Muscle layer of duodenum (tissue), 2 donors: ENCODE results near the gene SERPINA3.
A peak's percentile ranks its signal among the peaks of the same experiment; 100 is the strongest.

ENCODE experiments used
- H3K27ac ChIP-seq: one replicate; pipeline ENCODE4 v1.7.0; 2013; ENCODE audit warnings: mild to moderate bottlenecking, low read length
- H3K27me3 ChIP-seq: one replicate; pipeline ENCODE4 v1.7.0; 2013; ENCODE audit warnings: low read depth, mild to moderate bottlenecking, control low read depth, low read length
- H3K36me3 ChIP-seq, 2 donors: one replicate each; pipeline ENCODE4 v1.7.0; 2013; ENCODE audit warnings: low read length in 2 of 2, control low read depth in 1 of 2, mild to moderate bottlenecking in 1 of 2; ENCODE audit not compliant: insufficient read depth in 2 of 2, control insufficient read depth in 1 of 2
- H3K4me1 ChIP-seq, 2 donors: one replicate each; pipeline ENCODE4 v1.7.0; 2013; ENCODE audit warnings: low read length in 2 of 2, mild to moderate bottlenecking in 2 of 2, control low read depth in 1 of 2, moderate library complexity in 1 of 2; ENCODE audit not compliant: insufficient read depth in 2 of 2, control insufficient read depth in 1 of 2
- H3K4me3 ChIP-seq, 2 donors: one replicate each; pipeline ENCODE4 v1.7.0; 2013; ENCODE audit warnings: low read length in 2 of 2, low read depth in 1 of 2, mild to moderate bottlenecking in 1 of 2
- H3K9me3 ChIP-seq, 2 donors: one replicate each; pipeline ENCODE4 v1.7.0; 2013; ENCODE audit warnings: low read length in 2 of 2, control low read depth in 1 of 2, mild to moderate bottlenecking in 1 of 2; ENCODE audit not compliant: control insufficient read depth in 1 of 2
- donor health status: healthy.

SERPINA3 gene

GRCh38 chr14:94612174-94612573, at the start of gene SERPINA3:
Gene SERPINA3, plus strand, starts transcription at chr14:94612391. Its CDS starts 2,051 bp downstream, at chr14:94614442.
- Histone ChIP-seq H3K27ac (peak within 1 kb of the TSS; percentile 8), H3K27me3 (no peaks in the 10 kb centered on the region), H3K9me3 (peaks cover 2 to 4% of the 10 kb centered on the region in 2 donors), H3K4me1 (peaks cover 0 to 4% of the 10 kb centered on the region in 2 donors), H3K36me3 (no peaks in the 10 kb centered on the region), H3K4me3 (no peak within 1 kb of the TSS)

DNA sequence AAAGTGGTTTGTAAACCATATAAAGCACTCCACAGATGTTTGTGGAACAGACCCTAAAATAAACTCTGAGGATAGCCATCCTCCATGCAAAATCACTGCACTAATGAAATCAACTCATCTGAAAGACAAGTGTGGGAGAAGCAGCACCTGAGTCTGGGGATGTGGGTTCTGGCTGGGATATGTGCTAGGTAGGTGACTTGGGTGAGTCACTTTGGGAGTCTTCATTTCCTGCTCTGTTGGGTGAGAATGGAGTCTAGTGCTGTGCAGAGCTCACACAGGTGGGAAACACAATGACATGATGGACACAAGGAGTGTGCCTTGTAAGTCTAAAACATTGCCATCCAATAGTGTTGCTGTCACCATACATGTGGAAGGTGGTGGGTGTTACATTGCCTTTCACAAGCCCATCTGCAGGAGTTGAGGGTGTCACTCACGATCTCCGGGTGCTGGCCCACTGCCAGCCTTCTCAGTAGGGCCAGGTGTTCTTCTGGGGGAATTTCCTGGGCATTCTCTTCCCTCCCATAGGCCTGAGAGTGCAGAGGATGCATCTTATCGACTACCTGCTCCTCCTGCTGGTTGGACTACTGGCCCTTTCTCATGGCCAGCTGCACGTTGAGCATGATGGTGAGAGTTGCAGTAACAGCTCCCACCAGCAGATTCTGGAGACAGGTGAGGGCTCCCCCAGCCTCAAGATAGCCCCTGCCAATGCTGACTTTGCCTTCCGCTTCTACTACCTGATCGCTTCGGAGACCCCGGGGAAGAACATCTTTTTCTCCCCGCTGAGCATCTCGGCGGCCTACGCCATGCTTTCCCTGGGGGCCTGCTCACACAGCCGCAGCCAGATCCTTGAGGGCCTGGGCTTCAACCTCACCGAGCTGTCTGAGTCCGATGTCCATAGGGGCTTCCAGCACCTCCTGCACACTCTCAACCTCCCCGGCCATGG, 49.0 kb upstream of the SERPINA3 start:
- no peak overlapping the region for H3K4me3 ChIP-seq
- H3K27ac ChIP-seq: no peak overlapping the region
- no peaks in the 10 kb centered on the region for H3K36me3 ChIP-seq
- H3K27me3 ChIP-seq: no peaks in the 10 kb centered on the region
- no peaks in the 10 kb centered on the region for H3K4me1 ChIP-seq
- H3K9me3 ChIP-seq: peaks cover 0 to 5% of the 10 kb centered on the region in 2 donors

DNA sequence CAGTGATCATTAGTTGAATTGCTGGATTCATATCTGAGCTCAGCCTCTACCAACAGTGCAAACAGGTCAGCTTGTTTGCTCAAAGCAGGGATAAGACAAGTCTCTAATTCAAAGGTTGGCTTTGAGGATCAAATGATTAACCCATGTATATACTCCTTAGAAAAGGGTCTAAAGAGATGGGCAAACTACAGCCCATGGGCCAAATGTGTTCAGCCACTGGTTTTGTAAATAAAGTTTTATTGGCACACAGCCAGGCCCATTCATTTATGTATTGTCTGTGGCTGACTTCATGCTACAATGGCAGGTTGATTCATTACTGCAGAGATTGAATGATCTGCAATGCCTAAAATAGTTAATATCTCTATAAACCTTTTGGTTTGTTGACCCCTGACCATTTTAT, 47.8 kb upstream of the SERPINA3 start:
- Histone ChIP-seq H3K27me3 (no peaks in the 10 kb centered on the region), H3K9me3 (peaks cover 0 to 5% of the 10 kb centered on the region in 2 donors), H3K36me3 (no peaks in the 10 kb centered on the region), H3K27ac (no peak overlapping the region), H3K4me1 (no peaks in the 10 kb centered on the region), H3K4me3 (no peak overlapping the region)

GRCh38 chr14:94568186-94568585, 44.0 kb upstream of the SERPINA3 start:
- Histone ChIP-seq H3K36me3 (no peaks in the 10 kb centered on the region), H3K9me3 (peaks cover 0 to 5% of the 10 kb centered on the region in 2 donors), H3K27me3 (no peaks in the 10 kb centered on the region), H3K4me1 (no peaks in the 10 kb centered on the region), H3K27ac (no peak overlapping the region), H3K4me3 (no peak overlapping the region)

DNA sequence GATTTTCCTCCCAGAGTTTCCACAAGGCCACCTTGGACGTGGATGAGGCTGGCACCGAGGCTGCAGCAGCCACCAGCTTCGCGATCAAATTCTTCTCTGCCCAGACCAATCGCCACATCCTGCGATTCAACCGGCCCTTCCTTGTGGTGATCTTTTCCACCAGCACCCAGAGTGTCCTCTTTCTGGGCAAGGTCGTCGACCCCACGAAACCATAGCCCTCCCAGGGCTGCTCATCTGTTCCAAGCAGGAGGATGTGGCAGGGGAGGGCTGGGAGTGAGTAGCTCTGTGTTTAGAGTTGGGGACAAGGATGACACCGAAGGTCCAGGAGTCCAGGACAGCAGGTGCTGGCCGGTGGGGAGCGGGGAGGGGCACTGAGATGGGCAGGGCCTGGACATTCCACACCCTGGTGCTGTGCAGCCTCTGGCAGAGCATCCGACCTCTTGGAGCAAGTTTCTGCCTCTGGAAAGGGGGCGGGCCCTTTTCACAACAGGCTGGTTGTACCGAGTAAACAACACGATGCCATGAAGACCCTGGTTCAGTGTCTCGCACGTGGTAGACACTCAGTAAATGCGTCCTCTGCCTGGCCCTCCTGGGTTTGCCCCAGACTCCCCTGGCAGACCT, 42.7 kb upstream of the SERPINA3 start:
- no peak overlapping the region for H3K27ac ChIP-seq
- no peaks in the 10 kb centered on the region for H3K36me3 ChIP-seq
- H3K4me3 ChIP-seq: no peak overlapping the region
- H3K9me3 ChIP-seq: peaks cover 0 to 5% of the 10 kb centered on the region in 2 donors
- no peaks in the 10 kb centered on the region for H3K4me1 ChIP-seq
- no peaks in the 10 kb centered on the region for H3K27me3 ChIP-seq

GRCh38 chr14:94570002-94570400, 42.2 kb upstream of the SERPINA3 start:
- Histone ChIP-seq H3K27ac (no peak overlapping the region), H3K9me3 (peaks cover 0 to 2% of the 10 kb centered on the region in 2 donors), H3K36me3 (no peaks in the 10 kb centered on the region), H3K4me3 (no peak overlapping the region), H3K27me3 (no peaks in the 10 kb centered on the region), H3K4me1 (no peaks in the 10 kb centered on the region)

DNA sequence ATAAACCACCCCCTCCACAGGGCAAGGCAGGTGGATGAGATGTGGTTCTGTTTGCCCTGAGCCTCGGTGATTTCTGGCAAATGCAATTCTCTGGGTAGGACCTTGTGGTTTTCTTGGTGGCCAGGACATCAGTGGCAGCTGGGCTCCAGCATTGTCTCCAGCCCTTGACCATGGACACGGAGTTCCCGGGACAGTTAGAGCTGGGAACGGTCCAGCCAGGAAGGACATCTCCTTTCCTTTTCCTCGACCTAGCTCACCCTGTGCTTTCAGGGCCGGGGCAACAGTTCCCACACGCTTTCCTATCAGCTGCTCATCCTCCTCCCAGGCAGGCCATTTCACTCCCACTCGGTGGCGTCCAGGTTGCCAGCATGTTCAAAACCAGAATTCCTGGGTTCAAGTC, 41.8 kb upstream of the SERPINA3 start:
- no peak overlapping the region for H3K27ac ChIP-seq
- H3K36me3 ChIP-seq: no peaks in the 10 kb centered on the region
- no peak overlapping the region for H3K4me3 ChIP-seq
- no peaks in the 10 kb centered on the region for H3K9me3 ChIP-seq
- no peaks in the 10 kb centered on the region for H3K27me3 ChIP-seq
- no peaks in the 10 kb centered on the region for H3K4me1 ChIP-seq

DNA sequence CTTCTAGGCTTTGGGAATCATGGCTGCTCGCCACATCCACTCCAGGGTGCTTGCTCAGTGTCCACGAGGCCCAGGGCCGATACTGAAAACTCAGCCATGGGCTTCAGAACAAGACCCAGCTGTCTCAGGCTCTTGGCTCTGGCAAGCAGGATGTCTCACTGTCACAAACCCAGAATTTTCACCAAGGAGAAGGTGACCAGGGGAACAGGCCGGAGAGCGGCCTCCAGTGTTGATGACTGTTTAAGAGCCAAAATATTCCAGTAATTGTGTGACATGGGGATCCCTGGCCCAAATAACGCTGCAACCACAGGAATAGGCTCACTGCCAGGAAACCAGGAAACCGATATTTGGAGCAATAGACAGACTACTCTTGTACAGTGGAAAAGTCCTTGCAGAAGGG, 40.8 kb upstream of the SERPINA3 start:
- H3K4me3 ChIP-seq: no peak overlapping the region

GRCh38 chr14:94571950-94572349, 40.2 kb upstream of the SERPINA3 start:
- Histone ChIP-seq H3K4me1 (no peaks in the 10 kb centered on the region), H3K4me3 (no peak overlapping the region), H3K36me3 (no peaks in the 10 kb centered on the region), H3K27me3 (no peaks in the 10 kb centered on the region), H3K27ac (peak overlapping the region; percentile 40), H3K9me3 (no peaks in the 10 kb centered on the region)

More for the DNA sequence above, 40.8 kb upstream of the SERPINA3 start:
- peak overlapping the region; percentile 40 for H3K27ac ChIP-seq
- no peaks in the 10 kb centered on the region for H3K27me3 ChIP-seq
- no peaks in the 10 kb centered on the region for H3K9me3 ChIP-seq
- no peaks in the 10 kb centered on the region for H3K36me3 ChIP-seq
- H3K4me1 ChIP-seq: no peaks in the 10 kb centered on the region

GRCh38 chr14:94572637-94573303, 39.4 kb upstream of the SERPINA3 start:
- Histone ChIP-seq H3K4me1 (no peaks in the 10 kb centered on the region), H3K9me3 (no peaks in the 10 kb centered on the region), H3K36me3 (no peaks in the 10 kb centered on the region), H3K4me3 (no peak overlapping the region), H3K27me3 (no peaks in the 10 kb centered on the region), H3K27ac (no peak overlapping the region)
